H54 (cell line): ENCODE measurements around the gene PARD6G.

ENCODE experiments used
- DNase-seq: peaks from one replicate; pipeline ENCODE4 v3.0.0; 2011; ENCODE audit warnings: low spot score, mixed read lengths; ENCODE audit not compliant: insufficient read length
- FAIRE-seq: peaks from 3 replicates; lab custom pipeline; 2011; peaks lifted over from hg19 to GRCh38; lab: Jason Lieb, UNC
- POLR2A ChIP-seq: IDR thresholded peaks from 2 replicates; pipeline ENCODE4 v1.6.1; 2011; ENCODE audit warnings: low read depth, mild to moderate bottlenecking, low read length

PARD6G gene

GRCh38 chr18:80108121-80108536 is 139.2 kb downstream of the PARD6G start:
- FAIRE-seq: no peak
- no peak for TF ChIP-seq POLR2A

GRCh38 chr18:80107426-80107825 is 139.9 kb downstream of the PARD6G start:
- DNase-seq: no peak
- no peak for TF ChIP-seq POLR2A
- no peak for FAIRE-seq

More at GRCh38 chr18:80108121-80108536, 139.2 kb downstream of the PARD6G start:
- DNase-seq: no peak
